A549 treated with AZD2906 at 1 μM for 4 hours (cell line): Measurements from ENCODE around the gene AKAP12. TPM values are rescaled to one million over a fixed set of nuclear protein-coding genes. Genes with fewer than 3 reads are reported as not detected.

Experiments used
- total RNA-seq: library from RNA; stranded (reverse); fragments of 200-300 nt; extraction: Qiagen RNA extraction; gene quantifications from 5 replicates; pipeline ENCODE4 v1.2.3, GENCODE V29; 2022

The AKAP12 gene
- total RNA-seq = 120 to 196 TPM (median 153 TPM) in 5 replicates

GRCh38 chr6:151239603-151240035, at the start of gene AKAP12:
TSS of gene AKAP12 (plus strand) at chr6:151239967. CDS start at chr6:151240563, 596 bp downstream.

GRCh38 chr6:151391471-151392413, 152.0 kb downstream of the AKAP12 start, which contains the start of gene ZBTB2:
TSS of gene ZBTB2 (minus strand) at chr6:151391559. CDS start at chr6:151373637, 17,922 bp downstream.

Other genes starting within 250 kb of the AKAP12 start
- 13.6 to 14.9 TPM (median 14.3 TPM) in 5 replicates for gene ZBTB2, start 151.6 kb downstream of the AKAP12 start, total RNA-seq
- gene RMND1, start 212.2 kb downstream of the AKAP12 start, total RNA-seq = 13.3 to 14.6 TPM (median 14.3 TPM) in 5 replicates